Gastroesophageal sphincter (tissue), 4 donors: ENCODE data around the gene IQGAP3. TPM values are rescaled to one million over a fixed set of nuclear protein-coding genes. Genes with fewer than 3 reads are reported as not detected.
"Not testable (repeated sequence)": the region's sequence is repeated elsewhere in the genome, so short reads cannot be mapped to it uniquely, and the experiment has no call there.

ENCODE experiments used
- ATAC-seq: fragments of 150-250 bp; one replicate; pipeline ENCODE4 v1.9.1; 2016; ENCODE audit warnings: mild to moderate bottlenecking, moderate library complexity
- H3K27ac ChIP-seq, 4 donors: fragments of 200-600 bp; sonication (generic) in 3 of 4; 1 replicate in 3 of 4; 2 replicates in 1 of 4; pipeline ENCODE4 v1.5.1; 2016 to 2019
- H3K27me3 ChIP-seq: fragments of 200-600 bp; sonication (generic); one replicate; pipeline ENCODE4 v1.5.1; 2019
- H3K36me3 ChIP-seq, 2 donors: fragments of 200-600 bp; sonication (generic); one replicate each; pipeline ENCODE4 v1.5.1; 2019; ENCODE audit warnings: control low read depth in 1 of 2
- H3K4me1 ChIP-seq, 3 donors: fragments of 200-600 bp; sonication (generic); 1 replicate in 2 of 3; 2 replicates in 1 of 3; pipeline ENCODE4 v1.5.1; 2016 to 2019; ENCODE audit warnings: control low read depth in 2 of 3
- H3K4me3 ChIP-seq, 2 donors: fragments of 200-600 bp; sonication (generic); one replicate each; pipeline ENCODE4 v1.5.1; 2019; ENCODE audit warnings: mild to moderate bottlenecking in 1 of 2, moderate library complexity in 1 of 2
- H3K9me3 ChIP-seq, 3 donors: fragments of 200-600 bp; sonication (generic); one replicate each; pipeline ENCODE4 v1.5.1; 2017 to 2019; ENCODE audit warnings: control low read depth in 2 of 3
- CTCF ChIP-seq, 4 experiments: fragments of 200-600 bp in 2 of 4; fragments of 450-650 bp in 2 of 4; sonication (generic) in 1 of 4; IDR thresholded peaks; one replicate each; pipeline ENCODE4 v1.5.1; 2017 to 2019; ENCODE audit warnings: antibody characterized with exemption in 4 of 4, mild to moderate bottlenecking in 2 of 4, moderate library complexity in 2 of 4
- EP300 ChIP-seq: sonication (generic); formaldehyde crosslinking; IDR thresholded peaks from one replicate; pipeline ENCODE4 v1.6.1; 2017; ENCODE audit warnings: antibody characterized with exemption, mild to moderate bottlenecking
- POLR2A ChIP-seq, 2 donors: fragments of 450-650 bp; IDR thresholded peaks; one replicate each; pipeline ENCODE4 v1.6.1; 2017; ENCODE audit warnings: antibody characterized with exemption in 2 of 2, mild to moderate bottlenecking in 2 of 2, moderate library complexity in 1 of 2
- POLR2AphosphoS5 ChIP-seq: sonication (generic); formaldehyde crosslinking; IDR thresholded peaks from one replicate; pipeline ENCODE4 v1.6.1; 2017; ENCODE audit warnings: antibody characterized with exemption
- WGBS, 2 donors: methylation state at CpG; one replicate each; pipeline ENCODE4 v1.1.5; 2018; ENCODE audit warnings: low coverage in 1 of 2; 5-methylcytosine and 5-hydroxymethylcytosine counted together
- total RNA-seq, 4 donors: library from RNA; depleted of rRNA; stranded (reverse); fragments of >200 nt; gene quantifications; one replicate each; pipeline ENCODE4 v1.1.0, GENCODE V29; 2016

The IQGAP3 gene
- total RNA-seq, 4 donors from 2014 or later, result 0.27 to 0.58 (median 0.42) TPM; not detected in 1

- no peaks in the 10 kb centered on the region for H3K36me3 ChIP-seq
- H3K27ac ChIP-seq, result peak overlapping the region; percentile 79 to 86 (median 83)
Measured at GRCh38 chr1:156615946-156616345, 43.6 kb upstream of the IQGAP3 start.

GRCh38 chr1:156612666-156613065, 40.3 kb upstream of the IQGAP3 start:
- Histone ChIP-seq H3K9me3 (no peaks in the 10 kb centered on the region), H3K27me3 (peaks cover 4% of the 10 kb centered on the region), H3K27ac (no peak overlapping the region), H3K4me1 (peaks cover 0 to 40% (median 14%) of the 10 kb centered on the region in 3 donors), H3K4me3 (no peak overlapping the region), H3K36me3 (no peaks in the 10 kb centered on the region)
- 100% methylated on average over 1 of the region's 3 CpGs for WGBS, 2 donors
- ATAC-seq, result no peak
- TF ChIP-seq POLR2A (IDR thresholded peaks at IDR 0.05), result no peak
- no peak for TF ChIP-seq POLR2AphosphoS5
- no peak for TF ChIP-seq CTCF (IDR thresholded peaks at IDR 0.05)
- TF ChIP-seq EP300, result no peak

More at GRCh38 chr1:156615946-156616345, 43.6 kb upstream of the IQGAP3 start:
- WGBS, 2 donors, result 17 to 21% methylated on average over 3 to 4 of the region's 4 CpGs
- Histone ChIP-seq H3K9me3 (no peaks in the 10 kb centered on the region), H3K4me3 (peak overlapping the region in 1 of 2 donors; percentile 16), H3K4me1 (peaks cover 0 to 28% (median 9%) of the 10 kb centered on the region in 3 donors), H3K27me3 (peaks cover 2% of the 10 kb centered on the region)
- peak; percentile 17 for ATAC-seq
- TF ChIP-seq EP300 (no peak), POLR2AphosphoS5 (no peak), POLR2A (IDR thresholded peaks at IDR 0.05) (no peak), CTCF (IDR thresholded peaks at IDR 0.05) (no peak)

- H3K4me1 ChIP-seq, result peaks cover 0 to 23% (median 5%) of the 10 kb centered on the region in 3 donors
- not testable (repeated sequence) for H3K4me3 ChIP-seq, ATAC-seq, H3K9me3 ChIP-seq, H3K27ac ChIP-seq, H3K27me3 ChIP-seq, H3K36me3 ChIP-seq
- 74 to 82% methylated on average over 3 to 9 of the region's 9 CpGs for WGBS, 2 donors
Measured at GRCh38 chr1:156610072-156610471, 37.7 kb upstream of the IQGAP3 start.

- Histone ChIP-seq H3K9me3 (no peaks in the 10 kb centered on the region), H3K36me3 (no peaks in the 10 kb centered on the region), H3K27ac (no peak overlapping the region), H3K27me3 (peaks cover 4% of the 10 kb centered on the region), H3K4me1 (peaks cover 0 to 15% (median 5%) of the 10 kb centered on the region in 3 donors), H3K4me3 (no peak overlapping the region)
- 37% methylated on average over 4 to 5 of the region's 6 CpGs for WGBS, 2 donors
- no peak for ATAC-seq
- TF ChIP-seq POLR2A (IDR thresholded peaks at IDR 0.05) (no peak), CTCF (IDR thresholded peaks at IDR 0.05) (peak in 2 of 4 experiments; percentile 32 to 34), POLR2AphosphoS5 (no peak), EP300 (no peak)
Measured at GRCh38 chr1:156608981-156609380, 36.6 kb upstream of the IQGAP3 start.

GRCh38 chr1:156608036-156608674, 35.8 kb upstream of the IQGAP3 start:
- Histone ChIP-seq H3K4me1 (peaks cover 0 to 15% (median 5%) of the 10 kb centered on the region in 3 donors), H3K9me3 (no peaks in the 10 kb centered on the region), H3K27ac (peak overlapping the region in 2 of 4 donors; percentile 4 to 22), H3K27me3 (peaks cover 4% of the 10 kb centered on the region), H3K36me3 (no peaks in the 10 kb centered on the region), H3K4me3 (no peak overlapping the region)
- WGBS, 2 donors, result 26 to 29% methylated on average over 7 of the region's 7 CpGs
- TF ChIP-seq CTCF (IDR thresholded peaks at IDR 0.05), result peak; percentile 72 to 87 (median 81)
- TF ChIP-seq EP300, result no peak
- peak; percentile 88 for ATAC-seq

GRCh38 chr1:156607344-156607743, 35.0 kb upstream of the IQGAP3 start:
- H3K27me3 ChIP-seq, H3K4me3 ChIP-seq, H3K36me3 ChIP-seq, ATAC-seq, H3K27ac ChIP-seq, H3K9me3 ChIP-seq: not testable (repeated sequence)
- H3K4me1 ChIP-seq, result peaks cover 0 to 19% (median 5%) of the 10 kb centered on the region in 3 donors
- 92% methylated on average over 2 of the region's 4 CpGs; no CpG with 5 or more reads in 1 of the 2 donors for WGBS, 2 donors
